Measurements from ENCODE around the gene GDI2.
"Not testable (repeated sequence)": the region's sequence is repeated elsewhere in the genome, so short reads cannot be mapped to it uniquely, and the experiment has no call there.

Gene GDI2

GRCh38 chr10:5777758-5778157 lies 35.5 kb downstream of the GDI2 start:
- DNase-seq, result not testable (repeated sequence)

DNA sequence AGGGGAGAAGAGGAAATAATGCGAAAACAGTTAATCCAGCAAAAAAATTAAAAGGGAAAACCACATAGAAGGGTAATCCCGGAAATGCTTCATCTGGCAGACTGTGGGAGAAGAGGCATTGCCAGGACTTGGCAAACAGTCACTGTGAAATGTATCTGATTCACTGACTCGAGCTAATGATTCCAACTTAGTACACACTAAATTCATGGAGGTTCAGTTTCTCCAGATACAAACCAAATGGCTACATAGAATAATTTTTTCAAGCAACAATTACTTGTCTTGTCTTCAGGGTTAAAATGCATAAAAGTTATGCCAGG lies 36.4 kb downstream of the GDI2 start:
- no peak for DNase-seq

DNA sequence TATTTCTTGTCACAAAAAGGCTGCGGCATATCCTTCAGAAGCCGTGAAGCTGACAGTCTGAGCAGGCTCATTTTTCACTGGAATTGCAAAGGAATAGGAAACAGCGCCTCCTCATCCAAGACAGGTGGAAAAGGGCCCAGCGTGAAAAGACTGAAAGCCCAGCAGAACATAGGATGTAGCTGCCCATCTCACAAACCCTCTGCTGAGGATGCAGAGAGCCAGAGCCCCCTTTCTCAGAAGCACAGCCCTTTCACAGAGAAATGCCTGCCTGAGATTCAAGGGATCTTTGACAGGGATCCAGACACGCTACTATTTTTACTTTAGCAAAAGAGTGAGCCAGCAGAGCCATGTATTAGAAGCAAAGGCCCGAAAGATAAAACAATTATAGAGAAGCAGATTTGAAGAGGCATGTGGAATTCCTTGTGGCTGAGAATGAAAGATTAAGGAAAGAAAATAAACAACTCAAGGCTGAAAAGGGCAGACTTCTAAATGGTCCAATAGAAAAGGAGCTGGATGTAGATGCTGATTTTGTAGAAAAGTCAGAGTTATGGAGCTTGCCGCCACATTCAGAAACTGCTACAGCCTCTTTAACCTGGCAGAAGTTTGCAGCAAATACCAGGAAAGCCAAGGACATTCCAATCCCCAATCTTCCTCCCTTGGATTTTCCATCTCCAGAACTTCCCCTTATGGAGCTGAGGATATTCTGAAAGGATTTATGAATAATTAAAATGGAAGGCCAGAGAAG lies 36.9 kb downstream of the GDI2 start:
- DNase-seq, result no peak

- no peak for DNase-seq
These were observed 37.5 kb downstream of the GDI2 start for GRCh38 chr10:5775685-5776084.

DNA sequence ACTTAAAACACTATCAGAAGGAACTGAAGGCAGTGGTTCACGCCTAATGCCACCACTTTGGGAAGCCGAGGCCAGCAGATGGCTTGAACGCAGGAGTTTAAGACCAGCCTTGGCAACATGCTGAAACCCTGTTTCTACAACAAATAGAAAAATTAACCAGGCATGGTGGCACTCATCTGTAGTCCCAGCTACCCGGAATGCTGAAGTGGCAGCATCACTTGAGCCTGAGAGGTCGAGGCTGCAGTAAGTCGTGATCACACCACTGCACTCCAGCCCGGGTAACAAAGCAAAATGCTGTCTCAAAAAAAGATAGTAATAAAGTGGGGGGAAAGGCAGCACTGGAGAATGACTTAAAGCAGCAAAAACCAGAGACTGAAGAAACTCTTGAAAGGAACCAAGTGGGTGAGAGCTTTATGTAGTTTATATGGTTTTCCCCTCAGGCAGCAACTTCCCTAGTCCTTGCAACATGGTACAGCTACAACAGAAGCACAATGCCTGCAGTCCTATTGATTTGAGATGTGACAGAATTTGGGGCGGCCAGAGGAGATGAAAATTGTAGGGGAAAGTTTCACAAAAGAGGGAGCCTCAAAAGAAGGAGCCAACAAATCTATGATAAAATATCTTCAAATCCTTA lies 38.1 kb downstream of the GDI2 start:
- DNase-seq, result no peak

DNA sequence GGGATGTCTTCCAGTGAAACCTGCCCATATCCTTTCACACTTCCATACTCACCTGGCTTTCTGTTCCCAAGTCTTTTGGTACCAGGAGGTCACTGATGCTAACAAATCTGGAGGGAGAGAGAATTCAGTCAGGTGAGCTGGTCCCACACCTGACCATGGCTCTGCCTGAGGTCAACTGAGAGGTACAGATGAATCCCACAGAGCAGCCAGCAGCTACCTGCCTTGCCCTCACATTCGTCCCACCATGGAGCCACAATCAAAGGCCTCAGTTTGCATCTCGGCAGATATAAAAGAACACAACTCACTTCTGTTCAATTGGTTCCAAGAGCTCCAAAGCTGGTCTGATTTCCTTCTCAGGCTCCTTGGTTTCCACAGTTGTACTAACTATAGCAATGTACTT lies 47.0 kb downstream of the GDI2 start:
- DNase-seq, result no peak

- DNase-seq, result no peak
These were observed 47.6 kb downstream of the GDI2 start for GRCh38 chr10:5765617-5766016.

DNA sequence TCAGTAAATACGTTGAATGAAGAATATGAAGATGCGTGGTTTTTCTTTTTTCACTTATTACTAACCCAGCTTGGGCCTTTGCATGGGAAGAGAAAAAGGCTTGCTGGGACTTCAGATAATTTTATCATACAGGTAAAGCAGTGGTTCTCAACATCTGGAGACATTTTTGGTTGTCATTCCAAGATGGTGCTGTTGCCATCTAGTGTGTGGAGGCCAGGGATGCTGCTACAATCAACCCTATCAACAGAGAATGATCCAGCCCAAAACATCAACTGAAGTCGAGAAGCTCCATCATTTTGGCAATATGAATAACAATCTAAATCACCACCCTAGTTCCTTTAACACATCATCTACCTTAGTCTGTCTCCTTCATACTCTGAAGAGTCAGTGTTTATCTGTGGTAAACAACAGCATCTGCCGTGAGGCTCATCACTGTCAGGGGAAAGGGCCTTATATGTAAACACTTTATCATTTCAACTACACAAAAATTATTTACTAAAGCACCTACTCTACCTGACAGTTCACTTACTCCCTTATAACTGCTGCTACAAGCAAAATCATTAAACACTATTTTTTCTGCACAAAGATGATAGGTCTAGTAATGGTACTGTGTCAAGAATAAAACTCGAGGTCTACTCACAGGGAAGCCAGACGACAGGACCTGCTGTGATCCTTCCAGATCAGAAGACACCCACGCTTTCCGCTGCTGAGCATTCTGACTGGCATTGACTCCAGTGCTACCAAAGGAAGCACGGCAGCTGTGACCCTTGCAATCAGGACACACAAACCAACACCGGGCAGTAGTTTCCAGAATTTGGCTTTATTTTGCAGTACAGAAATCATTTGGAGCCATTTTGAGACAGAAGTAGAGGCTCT lies 48.6 kb downstream of the GDI2 start:
- DNase-seq, result no peak

- DNase-seq, result no peak
These were observed 50.7 kb downstream of the GDI2 start for GRCh38 chr10:5762531-5762930.

DNA sequence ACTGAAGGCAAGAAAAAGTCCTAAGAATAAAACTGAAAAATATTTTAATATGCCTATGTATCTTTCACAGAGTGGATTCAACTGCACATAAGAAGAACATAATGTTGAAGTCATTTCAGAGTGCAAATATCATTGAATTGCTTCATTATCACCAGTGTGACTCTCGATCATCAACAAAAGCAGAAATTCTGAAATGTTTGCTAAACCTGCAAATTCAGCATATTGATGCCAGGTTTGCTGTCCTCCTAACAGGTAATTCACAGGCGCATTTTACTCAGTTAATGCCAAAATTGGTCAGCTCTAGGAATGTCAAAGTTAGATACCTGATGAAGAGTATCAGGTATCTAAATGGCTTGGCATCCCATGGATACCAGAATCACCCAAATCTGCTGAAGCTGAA lies 52.0 kb downstream of the GDI2 start:
- no peak for DNase-seq

- no peak for DNase-seq
These were observed 52.7 kb downstream of the GDI2 start for GRCh38 chr10:5760515-5760914.

DNA sequence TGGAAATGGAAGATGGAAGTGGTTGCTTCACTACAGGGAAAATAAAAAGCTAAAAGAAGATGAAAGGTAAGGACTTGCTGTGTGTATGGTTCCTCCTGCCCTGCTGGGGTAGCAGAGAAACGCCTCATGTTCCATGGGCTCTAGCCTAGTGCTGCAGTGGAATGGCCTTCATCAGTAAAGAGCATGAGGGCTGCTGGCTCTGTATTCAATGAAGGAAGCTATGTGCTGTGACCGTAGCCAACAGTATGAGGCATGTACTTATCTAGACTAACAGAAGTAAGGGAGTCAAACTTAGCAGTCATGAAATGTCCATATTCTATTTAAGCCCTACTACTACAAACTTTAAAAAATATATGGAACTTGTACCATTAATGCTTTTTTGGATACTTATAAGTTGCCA lies 54.3 kb downstream of the GDI2 start:
- DNase-seq, result no peak

GRCh38 chr10:5757766-5758517 lies 55.3 kb downstream of the GDI2 start:
- DNase-seq, result no peak

GRCh38 chr10:5752301-5752871 lies 60.8 kb downstream of the GDI2 start:
- DNase-seq, result no peak

GRCh38 chr10:5751601-5752253 lies 61.5 kb downstream of the GDI2 start:
- no peak for DNase-seq

GRCh38 chr10:5748394-5748803 lies 64.8 kb downstream of the GDI2 start:
- DNase-seq, result no peak

DNA sequence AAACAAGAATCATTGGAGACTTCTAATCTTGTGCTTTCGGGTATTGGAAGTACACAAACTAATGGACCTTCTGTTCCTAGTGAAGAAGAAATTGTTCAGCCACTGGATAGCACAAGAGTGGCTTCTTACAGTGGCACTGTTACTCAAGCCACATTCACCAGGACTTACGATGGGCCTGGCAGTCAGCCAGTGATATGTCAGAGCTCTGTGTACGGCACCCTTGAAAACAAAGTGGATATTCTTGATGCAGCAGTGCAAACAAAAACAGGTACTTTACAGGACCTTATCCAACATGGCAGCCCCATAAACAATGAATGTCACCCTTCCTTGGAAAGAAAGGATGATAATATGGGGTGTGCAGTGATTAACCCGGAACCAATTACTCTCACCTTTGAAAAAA lies 67.0 kb downstream of the GDI2 start:
- no peak for DNase-seq

DNA sequence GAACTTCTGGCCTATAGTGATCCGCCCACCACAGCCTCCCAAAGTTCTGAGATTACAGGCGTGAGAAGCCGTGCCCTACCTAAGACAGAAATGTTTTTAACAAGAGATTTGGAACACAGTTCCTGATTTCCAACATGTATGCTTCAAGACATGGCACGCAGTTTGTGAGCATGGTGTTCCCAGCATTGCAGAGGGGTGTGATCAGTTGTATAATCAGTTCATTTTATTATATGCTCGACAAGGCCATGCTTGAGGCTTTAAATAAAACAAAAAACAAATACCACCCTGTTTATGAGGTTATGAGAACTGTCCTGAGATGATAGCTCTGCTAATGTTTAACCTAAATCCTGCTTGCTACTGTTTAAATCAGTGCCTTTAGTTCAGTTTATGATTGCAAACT lies 68.4 kb downstream of the GDI2 start:
- DNase-seq, result no peak

DNA sequence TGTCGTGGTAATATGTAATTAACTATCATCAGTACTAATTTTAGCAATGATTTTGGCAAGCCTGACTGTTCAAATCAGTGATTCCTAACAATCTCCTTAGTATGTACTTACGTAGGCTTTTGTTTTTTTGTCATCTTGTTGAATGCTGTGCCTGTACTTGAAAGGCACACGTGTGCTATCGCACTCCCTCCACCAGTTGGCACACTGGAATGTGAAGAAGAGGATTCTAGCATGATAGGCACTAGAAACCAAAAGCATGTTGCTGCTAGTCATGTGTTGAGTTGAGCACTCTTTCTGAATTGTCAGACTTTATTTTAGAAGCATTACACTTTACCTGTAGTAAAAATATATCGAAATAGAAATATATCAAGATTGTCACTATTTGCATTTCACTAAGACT lies 69.5 kb downstream of the GDI2 start:
- no peak for DNase-seq

DNA sequence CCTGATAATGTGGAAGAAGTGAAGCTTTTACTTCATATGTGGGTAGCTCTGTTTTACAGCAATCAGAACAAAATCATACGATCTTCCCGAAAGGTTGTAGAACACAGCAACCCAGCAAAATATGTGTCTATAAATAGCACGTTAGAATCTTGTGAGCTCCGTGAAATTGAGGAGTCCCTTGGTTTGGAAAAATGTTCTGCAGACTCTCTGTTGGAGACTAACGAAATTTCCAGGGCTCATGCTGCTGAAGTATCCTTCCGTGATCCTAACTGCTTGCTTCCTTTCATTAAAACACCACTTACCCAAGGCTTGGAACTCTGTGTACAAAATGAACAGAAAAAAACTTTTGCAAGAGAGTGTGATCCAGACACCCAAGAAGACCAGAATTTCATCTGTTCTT lies 71.1 kb downstream of the GDI2 start:
- no peak for DNase-seq

GRCh38 chr10:5741276-5741675 lies 72.0 kb downstream of the GDI2 start:
- no peak for DNase-seq

- no peak for DNase-seq
These were observed 74.8 kb downstream of the GDI2 start for GRCh38 chr10:5738427-5738826.

All from islet precursor cell (in vitro differentiated cells).